CD4-positive, alpha-beta T cell treated with Interleukin-21 for 1 hour (primary cell): ENCODE data around the gene EDN3.

ENCODE experiments used
- DNase-seq: peaks from one replicate; pipeline ENCODE4 v3.0.0-alpha.2; 2020

The EDN3 gene

DNA sequence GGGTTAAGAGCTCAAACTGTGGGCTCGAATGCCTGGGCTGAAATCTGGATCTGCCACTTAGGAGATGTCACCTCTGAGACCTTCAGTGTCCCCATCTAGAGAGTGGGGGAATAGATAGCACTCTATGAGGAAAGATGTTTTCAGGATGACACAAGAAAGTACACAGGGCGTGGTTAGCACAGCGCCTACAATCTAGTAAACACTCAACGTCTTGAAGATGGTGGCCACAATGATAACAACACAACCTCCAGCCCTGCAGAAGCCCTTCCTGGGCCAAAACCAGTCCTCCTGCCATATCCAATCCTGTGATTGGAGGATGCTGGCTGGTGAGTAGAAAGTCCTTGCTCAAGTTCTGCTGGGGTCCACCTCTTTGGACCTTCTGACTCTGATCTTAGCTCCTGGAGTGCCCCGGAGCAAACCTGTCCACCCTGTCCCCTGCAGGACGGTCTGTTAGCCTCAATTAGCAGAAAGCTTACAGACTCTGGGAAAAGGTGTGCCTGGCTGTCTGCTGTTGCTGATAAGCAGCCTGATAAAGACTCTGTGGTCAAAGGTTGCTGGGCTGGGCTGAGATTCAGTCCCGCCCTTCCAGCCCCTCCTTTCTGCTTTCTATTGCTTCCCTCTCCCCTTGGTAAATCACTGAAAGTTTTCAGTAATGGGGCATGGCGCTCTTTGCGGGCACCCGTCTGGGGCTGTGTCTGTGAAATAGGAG, 8.2 kb downstream of the EDN3 start:
- DNase-seq = no peak

DNA sequence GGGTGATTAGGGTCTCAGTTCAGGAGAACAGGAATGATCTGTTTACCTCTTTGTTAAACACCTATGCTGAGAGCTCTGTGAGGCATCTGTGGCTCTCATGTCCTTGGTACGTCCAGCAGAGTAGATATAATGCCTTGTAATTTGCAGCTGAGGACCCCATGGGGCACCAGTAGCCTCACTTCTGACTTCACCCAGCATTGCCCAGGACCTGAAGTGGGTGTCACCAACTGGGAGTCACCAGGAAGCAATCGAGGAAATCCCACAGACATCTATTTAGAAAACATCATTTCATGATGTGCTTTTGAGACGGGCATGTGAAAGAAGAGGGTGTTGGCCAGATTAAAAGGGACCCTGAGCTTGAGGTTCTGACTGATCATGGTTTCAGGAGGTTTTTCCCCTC, 8.8 kb downstream of the EDN3 start:
- DNase-seq = no peak

DNA sequence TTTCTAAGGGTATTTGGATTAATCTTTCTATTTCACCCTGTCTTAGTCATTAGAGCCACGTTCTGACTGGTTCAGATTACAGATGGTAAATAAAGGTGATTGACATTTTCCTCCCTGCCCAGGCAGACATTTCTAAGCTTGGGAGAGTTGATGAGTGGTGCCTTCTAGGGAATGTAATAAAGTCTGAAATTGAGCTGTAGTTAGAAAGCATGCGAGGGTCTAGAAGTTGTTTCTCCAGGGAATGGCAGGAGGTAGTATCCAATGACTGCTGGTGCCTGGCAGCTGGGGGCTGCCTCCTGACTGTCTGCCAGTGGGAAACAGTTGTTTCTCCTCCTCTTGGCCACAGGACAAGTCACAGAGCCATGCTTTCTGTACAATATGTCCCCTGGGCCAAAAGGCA, 14.6 kb downstream of the EDN3 start:
- DNase-seq = no peak

DNA sequence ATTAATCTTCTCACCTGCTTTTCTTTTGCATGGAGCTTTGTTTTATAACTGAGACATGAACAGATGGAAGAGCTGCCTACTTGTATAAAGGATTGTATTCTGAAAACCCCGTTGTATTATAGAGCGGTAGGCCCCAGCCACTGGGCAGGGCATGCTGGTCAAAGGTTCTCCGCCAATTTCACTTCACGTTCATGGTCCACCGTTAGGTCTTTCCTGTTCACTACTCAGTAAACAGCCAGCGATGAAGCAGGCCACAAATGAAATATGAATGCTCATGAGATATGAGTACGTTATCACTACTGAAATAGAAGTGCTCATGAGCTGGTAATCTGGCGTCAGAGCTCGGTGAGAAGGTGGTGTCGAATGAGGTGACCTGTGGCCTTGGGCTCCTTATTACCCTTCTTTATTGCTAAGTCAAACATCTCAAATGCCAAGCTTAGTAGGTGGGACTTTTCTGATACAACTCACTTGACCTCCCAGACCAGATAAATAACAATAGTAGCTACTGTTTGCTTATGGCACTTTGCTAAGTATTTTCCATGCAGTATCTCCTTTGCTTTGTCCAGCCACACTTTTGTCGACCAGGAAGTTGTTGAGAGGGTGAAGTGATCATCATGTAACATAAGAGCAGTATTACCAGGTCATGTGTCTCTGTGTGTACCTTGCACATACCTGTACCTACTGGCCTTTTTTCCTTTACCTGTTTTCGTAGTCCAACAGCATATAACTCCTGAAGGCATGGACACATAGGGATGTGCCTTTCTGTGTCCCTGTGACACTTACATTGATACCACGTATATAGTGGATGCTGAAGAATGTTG, 16.7 kb downstream of the EDN3 start:
- DNase-seq = no peak

DNA sequence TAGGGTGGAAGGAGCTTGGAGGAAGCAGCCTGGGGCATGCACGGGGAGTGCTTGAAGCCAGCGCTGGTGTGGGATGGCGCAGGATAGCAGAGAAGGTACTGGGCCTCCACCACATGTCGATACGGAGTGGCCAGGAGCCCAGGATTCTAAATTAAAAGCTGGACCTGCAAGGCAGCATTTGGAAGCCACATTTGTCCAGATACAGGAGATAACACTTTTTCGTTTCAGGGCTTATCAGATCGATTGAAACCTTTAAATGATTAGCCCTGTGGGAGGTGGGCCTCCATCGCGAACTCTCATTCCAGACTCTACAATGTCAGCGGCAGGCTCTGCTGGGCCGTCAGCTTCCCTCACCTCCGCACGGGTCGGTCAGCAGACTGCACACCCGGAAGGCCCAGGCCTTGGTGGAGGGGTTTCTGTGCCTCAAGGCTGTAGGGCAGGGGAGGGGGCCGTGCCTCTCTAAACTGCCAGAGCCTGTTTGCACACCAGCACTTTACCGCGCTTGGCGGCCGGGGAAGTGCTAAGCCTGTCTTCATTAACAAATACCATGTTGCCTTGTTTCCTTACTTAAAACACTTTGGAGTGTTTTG, 17.9 kb downstream of the EDN3 start:
- no peak for DNase-seq

DNA sequence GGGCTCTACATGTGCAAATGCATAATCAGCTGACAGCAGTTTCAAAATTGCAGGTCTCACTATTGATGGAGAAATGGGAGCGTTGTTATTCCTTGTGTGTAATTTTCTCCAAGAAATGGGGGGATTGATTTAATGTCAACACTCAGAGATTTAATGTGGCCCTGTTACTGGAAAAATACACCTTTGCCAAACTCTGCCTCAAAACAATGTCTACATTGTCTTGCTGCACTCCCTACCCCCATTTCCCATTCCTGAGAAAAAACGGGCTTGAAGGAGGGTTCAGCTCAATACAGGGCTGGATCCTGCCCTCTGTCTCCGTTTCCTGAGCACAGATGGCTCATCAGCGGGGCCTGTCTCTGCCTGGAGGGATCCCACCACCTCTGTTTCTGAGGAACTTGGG, 18.4 kb downstream of the EDN3 start:
- DNase-seq = no peak

DNA sequence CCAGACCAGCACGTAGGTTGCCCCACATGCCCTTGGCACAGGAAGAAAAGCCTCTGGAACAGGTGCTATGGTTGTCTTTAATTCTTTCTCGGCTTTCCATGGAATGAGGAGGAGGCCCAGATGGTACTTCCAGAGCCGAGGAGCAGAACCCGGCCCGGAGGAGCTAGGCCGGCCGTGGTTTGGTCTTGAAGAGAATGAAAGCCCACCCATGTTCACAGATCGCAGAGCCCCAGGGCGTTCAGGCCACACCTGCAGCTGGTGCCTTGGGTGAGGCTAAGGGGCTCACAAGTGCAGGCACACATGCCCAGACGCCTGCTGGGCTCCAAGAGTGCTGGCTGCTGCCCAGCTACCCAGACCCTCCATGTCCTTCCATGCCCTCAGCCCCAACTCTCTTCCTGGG, 20.0 kb downstream of the EDN3 start:
- no peak for DNase-seq

DNA sequence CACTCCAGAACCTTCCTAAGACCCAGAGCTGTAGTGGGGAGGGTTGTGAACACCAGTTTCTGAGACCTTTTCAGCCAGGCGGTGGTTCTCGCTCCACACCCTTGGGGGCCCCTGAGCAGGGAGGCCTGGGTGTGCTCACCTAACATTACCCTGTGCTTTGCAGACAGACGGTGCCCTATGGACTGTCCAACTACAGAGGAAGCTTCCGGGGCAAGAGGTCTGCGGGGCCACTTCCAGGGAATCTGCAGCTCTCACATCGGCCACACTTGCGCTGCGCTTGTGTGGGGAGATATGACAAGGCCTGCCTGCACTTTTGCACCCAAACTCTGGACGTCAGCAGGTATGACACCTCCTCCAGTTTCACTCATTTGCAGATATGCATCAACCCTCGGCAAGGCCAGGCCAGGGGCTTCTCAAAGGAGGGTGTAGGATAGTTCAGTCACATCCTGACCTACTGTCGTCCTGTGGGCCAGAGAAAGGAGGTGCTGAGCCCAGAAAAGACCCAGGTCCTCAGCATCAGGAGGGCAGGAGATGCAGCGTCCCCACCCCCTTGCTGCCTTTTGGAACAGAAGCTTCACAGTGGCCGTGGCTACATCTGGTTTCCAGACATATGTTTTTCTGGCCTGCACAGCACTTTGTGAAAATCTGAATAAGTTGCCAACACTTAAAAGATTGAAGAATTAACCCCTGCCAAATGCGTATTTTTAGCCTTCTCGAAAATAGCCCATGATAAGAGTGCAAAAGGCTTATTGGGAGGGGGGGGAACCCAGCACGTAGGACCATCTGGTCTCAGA, 20.6 kb downstream of the EDN3 start:
- DNase-seq = no peak

DNA sequence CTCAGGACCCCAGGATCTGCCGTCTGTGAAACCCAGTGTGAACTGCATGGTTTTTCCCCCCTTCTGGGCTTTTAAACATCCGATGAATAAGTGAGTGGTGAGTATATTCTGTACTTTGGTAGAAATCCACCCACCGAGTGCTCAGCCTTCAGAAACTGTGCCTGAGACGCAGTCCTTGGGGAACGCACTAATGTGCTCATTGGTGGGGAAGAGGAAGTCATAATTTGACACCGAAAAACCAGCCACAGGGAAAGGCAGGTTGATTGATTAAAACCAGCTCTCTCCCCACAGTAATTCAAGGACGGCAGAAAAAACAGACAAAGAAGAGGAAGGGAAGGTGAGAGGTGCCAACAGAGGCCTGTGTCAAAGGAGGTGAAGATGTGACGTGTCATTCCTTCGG, 21.7 kb downstream of the EDN3 start:
- no peak for DNase-seq

DNA sequence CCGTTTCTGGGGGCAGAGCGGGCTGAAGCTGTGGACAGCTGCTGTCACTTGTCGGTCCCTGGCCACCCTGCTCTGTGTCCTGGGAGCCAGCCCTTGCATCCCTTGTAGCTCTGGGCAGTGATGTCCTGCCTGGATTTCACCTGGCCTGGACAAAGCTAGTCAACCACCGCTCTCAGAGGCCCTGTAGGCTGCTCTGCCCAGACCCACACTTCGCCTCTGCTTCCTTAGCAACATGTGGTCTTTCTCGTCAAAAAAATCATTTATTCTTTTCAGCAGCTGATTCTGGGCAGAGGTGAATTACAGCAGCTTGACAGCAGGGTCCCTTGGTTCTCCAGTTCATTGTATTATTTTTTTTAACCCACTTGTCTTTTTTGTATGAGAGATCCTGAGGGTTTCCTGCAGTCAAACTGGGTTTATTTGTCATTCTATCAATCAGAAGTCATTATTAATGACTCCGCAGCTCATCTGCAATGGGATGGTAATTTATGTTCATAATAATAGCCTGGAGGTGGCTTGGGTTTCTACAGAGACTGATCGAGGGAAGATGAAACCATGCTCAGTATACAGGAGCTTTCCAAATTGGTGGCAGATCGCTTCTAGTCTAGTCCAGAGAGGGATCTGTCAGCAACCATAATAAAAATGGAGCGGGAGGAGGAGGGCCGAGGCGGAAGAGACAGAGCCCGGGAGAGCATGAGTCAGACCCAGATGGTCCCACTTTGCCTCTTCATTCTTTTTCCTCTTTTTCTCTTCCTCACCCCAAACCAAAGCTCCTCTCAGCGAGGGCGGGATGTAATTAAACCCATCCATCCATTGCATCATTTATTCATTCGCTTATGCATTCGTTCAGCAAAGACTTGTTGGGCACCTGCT, 22.4 kb downstream of the EDN3 start:
- no peak for DNase-seq

DNA sequence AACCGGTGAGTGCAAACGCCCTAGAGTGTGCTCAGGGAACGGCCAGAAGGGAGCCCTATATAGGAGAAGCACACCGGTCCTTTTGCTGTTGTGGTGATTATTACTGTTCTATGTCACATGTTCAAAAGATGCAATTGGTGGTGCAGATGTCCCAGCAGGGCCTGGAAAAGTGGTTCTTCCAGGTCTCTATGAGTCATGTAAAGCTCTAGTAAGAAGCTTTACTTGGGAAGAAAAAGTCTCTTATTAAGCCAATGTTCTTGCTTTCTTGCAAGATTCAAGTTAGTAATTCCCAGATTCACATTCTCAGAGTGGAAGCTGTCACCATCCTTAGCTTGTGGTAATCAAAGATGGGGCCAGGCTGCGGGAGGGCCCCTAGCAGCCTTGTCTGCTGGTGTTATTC, 23.3 kb downstream of the EDN3 start:
- no peak for DNase-seq

DNA sequence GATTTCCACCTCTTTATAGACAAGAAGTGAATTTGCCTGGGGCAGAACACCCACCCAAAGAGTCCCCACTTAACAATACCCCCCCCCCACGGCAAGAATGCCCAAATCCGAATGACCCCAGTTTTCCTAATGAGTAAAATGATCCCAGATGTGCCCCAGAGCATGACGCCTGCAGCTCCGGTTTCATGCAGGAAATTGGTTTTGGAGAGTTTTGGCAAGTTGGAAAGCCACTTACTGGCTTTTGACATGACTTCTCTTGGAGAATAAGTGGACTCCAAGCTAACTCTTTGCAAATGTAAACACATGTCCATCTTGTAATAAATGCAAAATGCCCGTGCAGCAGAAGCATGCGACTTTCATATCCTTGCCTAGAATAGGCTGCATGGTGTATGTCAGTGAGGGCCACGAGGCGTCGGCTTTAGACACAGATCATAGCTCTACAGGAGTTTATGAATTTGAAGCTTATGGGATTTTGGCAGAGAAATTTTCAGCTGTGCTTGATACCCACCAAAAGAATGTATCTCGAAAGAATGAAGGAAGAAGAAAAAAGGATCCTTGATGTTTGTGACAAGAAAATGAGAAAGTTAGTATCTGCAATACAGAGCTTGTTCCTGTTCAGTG, 24.2 kb downstream of the EDN3 start:
- DNase-seq = no peak

DNA sequence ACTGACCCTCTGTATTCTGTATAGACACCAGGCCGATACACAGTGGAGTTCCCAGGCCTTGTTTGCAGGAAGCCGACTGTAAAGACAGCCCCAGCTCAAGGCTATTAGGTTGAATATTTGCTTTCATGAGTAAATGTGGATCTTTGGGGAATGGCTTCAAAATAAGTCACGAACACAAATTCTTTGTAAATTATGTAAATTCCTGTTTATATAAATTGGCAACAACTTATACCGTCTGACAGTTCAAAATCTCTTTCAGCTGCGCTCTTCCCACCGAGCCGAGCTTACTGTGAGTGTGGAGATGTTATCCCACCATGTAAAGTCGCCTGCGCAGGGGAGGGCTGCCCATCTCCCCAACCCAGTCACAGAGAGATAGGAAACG, 24.7 kb downstream of the EDN3 start:
- DNase-seq = no peak

DNA sequence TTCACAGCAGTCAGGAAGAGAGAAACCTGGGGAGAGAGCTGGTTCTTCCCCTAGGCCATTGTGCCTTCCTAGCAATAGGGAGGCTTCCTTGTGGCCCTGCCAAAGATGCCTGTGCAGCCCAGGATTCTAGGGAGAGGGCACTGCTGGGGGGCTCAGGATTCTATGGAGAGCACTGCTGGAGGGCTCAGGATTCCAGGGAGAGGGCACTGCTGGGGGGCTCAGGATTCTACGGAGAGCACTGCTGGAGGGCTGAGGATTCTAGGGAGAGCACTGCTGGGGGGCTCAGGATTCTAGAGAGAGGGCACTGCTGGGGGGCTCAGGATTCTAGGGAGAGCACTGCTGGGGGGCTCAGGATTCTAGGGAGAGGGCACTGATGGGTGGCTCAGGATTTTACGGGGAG, 25.8 kb downstream of the EDN3 start:
- no peak for DNase-seq

DNA sequence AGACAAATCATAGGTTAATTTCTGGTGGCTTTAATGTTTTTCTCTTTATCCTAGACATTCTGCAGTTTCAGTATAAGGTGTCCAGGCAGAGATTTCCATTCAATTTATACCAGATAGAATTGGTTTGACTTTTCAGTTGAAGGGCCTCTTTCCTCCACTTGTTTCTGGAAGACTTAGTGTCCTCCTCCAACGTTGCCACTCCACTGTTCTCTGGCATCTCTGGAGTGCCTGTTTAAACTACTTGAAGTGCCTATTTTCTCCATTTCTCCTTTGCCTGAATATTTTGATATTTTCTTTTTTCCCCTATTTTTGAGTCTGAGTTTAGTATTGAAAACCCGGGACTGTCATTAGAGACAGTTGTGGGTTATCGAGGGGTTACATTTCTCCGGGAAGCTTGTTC, 27.7 kb downstream of the EDN3 start:
- DNase-seq = no peak

DNA sequence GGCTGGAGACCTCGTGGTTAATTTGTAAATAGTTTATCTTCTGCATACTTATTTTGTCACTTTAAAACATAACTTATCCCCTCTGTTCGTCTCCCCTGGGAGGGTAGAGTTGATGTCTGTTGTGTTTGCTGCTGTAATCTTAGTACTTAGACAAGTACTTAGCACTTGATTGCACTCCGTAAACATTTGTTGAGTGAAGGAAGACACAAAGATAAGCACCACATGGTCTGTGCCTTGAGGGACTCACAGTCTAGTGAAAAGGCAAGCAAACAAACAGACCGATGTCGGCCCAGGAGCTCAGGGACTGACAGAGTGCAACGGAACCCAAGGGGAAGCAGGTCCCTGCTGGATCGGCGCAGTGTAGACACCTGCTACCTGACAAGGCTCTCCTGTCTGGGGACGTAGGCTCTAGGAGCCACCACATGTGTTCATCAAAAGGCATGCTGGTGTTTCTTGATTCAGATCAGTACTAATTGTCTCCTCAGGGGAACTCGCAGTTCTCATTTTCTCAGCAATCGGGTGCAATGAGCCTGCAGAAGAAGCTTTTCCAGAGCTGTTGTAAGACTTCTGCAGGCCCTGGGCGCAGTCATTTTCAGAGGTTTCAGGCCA, 31.4 kb downstream of the EDN3 start:
- DNase-seq = no peak

DNA sequence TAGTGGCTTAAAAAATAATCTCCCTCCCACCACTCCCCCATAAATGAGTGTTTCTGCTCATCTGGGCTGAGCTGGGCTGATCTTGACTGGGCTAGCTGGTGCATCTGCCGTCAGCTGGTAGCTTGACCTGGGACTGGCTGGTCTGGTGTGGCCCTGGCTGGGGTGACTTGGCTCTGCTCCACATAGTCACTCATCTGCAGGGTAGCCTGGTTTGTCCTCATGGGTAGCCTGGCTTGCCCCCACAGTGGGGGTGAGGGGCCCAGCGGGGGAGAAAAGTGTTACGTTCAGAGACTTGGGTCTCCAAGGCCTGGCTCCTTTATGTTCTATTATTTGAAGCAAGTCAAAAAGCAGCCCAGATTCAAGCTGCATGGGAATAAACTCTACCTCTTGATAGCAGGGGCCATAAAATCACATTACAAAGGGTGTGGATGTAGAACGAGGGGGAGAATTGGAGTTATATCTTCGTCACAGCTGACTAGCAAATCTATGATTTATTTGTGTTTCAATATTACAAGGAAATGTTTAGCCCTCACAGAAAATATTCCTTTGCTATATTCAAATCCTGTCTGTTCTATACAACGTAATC, 32.9 kb downstream of the EDN3 start:
- no peak for DNase-seq

DNA sequence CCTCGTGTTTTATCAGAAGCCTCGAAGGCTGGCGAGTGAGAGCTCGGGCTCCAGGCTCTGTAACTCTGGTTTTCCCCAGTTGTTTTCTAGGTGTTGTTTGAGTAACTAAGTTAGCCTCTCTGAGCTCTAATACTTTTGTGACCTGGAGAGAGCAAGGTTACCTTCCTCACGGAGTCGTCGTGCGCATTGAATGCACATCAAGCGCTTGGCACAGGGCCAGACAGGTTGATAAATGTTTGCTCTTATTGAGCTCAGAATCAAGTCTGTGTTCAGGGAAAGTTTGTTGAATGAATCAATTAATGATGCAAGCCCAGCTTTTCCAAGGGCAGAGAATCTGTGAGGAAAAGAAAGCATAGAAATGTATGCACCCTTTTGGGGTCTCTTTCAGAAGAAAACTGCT, 33.5 kb downstream of the EDN3 start:
- no peak for DNase-seq

DNA sequence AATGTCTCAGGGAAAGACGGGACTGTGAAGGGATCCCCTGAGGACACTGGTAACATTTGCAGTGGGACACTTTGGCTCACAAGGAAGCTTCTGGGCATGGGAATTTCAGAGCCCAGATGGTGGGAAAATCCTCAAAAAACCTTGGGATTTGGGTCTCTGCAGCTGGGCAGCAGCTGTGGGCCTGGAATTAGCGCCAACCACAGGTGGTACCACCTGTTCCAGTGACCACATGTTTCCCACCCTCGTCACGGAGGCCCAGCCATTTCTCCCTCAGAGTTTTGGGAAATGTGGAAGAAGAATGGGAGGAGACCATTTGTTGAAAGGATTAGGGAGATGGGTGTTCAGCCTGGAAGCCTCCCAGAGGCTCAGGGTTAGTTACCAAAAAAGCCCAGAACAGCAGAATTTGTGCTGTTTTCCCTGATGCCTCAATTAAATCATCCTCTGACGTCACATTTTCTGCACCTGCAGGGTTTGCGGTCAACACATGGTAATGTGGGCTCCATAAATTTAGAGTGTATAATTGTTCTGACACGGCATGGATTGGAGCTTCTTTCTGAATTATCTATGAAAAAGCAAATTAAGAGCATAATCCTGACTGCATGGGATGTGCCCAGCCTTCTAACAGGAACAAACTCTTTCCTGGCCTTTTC, 34.4 kb downstream of the EDN3 start:
- no peak for DNase-seq

DNA sequence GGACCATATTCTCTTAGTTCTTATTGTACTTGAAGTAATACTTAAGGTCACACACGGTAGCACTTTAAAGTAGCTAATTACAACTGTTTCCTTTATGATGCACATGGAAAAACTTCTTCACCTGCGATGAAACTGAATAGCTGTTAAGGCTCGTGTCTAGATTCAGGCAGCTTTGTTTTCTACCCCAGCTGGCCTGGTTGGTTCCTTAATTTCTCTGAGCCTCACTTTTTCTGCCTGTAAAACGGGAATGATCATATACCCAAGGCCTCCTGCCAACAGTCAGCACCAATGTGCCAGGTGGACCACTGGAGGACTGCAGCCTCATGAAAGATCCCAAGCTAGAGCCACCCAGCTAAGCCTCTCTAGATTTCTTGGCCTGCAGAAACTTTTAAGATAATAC, 35.0 kb downstream of the EDN3 start:
- DNase-seq = no peak

DNA sequence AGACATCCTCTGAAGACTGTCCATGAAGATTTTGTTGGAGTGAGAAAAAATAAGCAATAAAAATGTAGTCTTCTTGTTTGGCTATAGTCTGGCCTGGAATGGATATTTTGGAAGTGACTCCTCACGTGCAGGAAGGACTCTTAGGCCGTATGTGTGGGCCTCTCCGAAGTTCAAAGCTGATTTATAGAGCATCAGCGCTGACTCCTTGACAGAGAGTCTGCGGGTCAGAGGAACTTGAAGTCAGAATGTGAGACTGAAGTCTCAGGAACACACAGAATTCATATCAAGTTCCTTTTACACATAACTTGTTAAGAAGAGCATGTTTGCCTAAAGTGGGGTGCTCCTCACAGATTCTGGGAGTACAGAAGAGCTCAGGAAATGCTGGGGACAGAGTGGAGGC, 36.1 kb downstream of the EDN3 start:
- no peak for DNase-seq
